ENCODE results near the gene CAP2. TPM values are rescaled to one million over a fixed set of nuclear protein-coding genes. Genes with fewer than 3 reads are reported as not detected.

The CAP2 gene
- total and polyA plus RNA-seq, 8 donors: 6.5 to 10.6 (median 8.0) TPM

GRCh38 chr6:17450832-17451231, 57.4 kb downstream of the CAP2 start:
- Histone ChIP-seq H3K9me3 (no peaks in the 10 kb centered on the region), H3K27me3 (no peaks in the 10 kb centered on the region), H3K36me3 (no peaks in the 10 kb centered on the region), H3K4me3 (no peak overlapping the region), H3K4me1 (no peaks in the 10 kb centered on the region), H3K27ac (no peak overlapping the region)
- no peak for TF ChIP-seq CTCF (IDR thresholded peaks at IDR 0.05)
- ATAC-seq (no peak), DNase-seq (no peak)
- intact Hi-C loops (cut with DNase I): no loop called here

- no peak overlapping the region for H3K4me3 ChIP-seq
- H3K9me3 ChIP-seq: no peaks in the 10 kb centered on the region
- H3K27ac ChIP-seq: no peak overlapping the region
- no peak for DNase-seq
- H3K36me3 ChIP-seq: no peaks in the 10 kb centered on the region
- ATAC-seq: no peak
- no peak for TF ChIP-seq CTCF (IDR thresholded peaks at IDR 0.05)
- intact Hi-C loops (cut with DNase I): no loop called here
- H3K27me3 ChIP-seq: no peaks in the 10 kb centered on the region
- no peaks in the 10 kb centered on the region for H3K4me1 ChIP-seq
Measured at GRCh38 chr6:17452096-17452495, 58.7 kb downstream of the CAP2 start.

- Histone ChIP-seq H3K27me3 (no peaks in the 10 kb centered on the region), H3K9me3 (no peaks in the 10 kb centered on the region), H3K4me3 (no peak overlapping the region), H3K4me1 (no peaks in the 10 kb centered on the region), H3K27ac (no peak overlapping the region), H3K36me3 (no peaks in the 10 kb centered on the region)
- no peak for TF ChIP-seq CTCF (IDR thresholded peaks at IDR 0.05)
- intact Hi-C loops (cut with DNase I): no loop called here
- DNase-seq: no peak
- ATAC-seq: no peak
Measured at GRCh38 chr6:17454316-17455005, 61.1 kb downstream of the CAP2 start.

- H3K27me3 ChIP-seq: no peaks in the 10 kb centered on the region
- no peaks in the 10 kb centered on the region for H3K4me1 ChIP-seq
- no peak for TF ChIP-seq CTCF (IDR thresholded peaks at IDR 0.05)
- no peaks in the 10 kb centered on the region for H3K36me3 ChIP-seq
- DNase-seq (no peak), ATAC-seq (no peak)
- no peak overlapping the region for H3K27ac ChIP-seq
- H3K9me3 ChIP-seq: no peaks in the 10 kb centered on the region
- H3K4me3 ChIP-seq: no peak overlapping the region
- intact Hi-C loops (cut with DNase I): no loop called here
Measured at GRCh38 chr6:17455919-17456318, 62.5 kb downstream of the CAP2 start.

GRCh38 chr6:17456711-17457110, 63.3 kb downstream of the CAP2 start:
- no peak for DNase-seq
- no peak for TF ChIP-seq CTCF (IDR thresholded peaks at IDR 0.05)
- no peak overlapping the region for H3K4me3 ChIP-seq
- no peaks in the 10 kb centered on the region for H3K27me3 ChIP-seq
- H3K36me3 ChIP-seq: no peaks in the 10 kb centered on the region
- intact Hi-C loops (cut with DNase I): no loop called here
- no peak overlapping the region for H3K27ac ChIP-seq
- no peak for ATAC-seq
- H3K4me1 ChIP-seq: no peaks in the 10 kb centered on the region
- H3K9me3 ChIP-seq: no peaks in the 10 kb centered on the region
